Omental fat pad (tissue), 4 donors: ENCODE data around the gene MPRIP. TPM values are rescaled to one million over a fixed set of nuclear protein-coding genes. Genes with fewer than 3 reads are reported as not detected.

ENCODE experiments used
- ATAC-seq: fragments of 150-250 bp; one replicate; pipeline ENCODE4 v1.9.1; 2016; ENCODE audit warnings: mild to moderate bottlenecking, moderate library complexity; ENCODE audit not compliant: low FRiP score
- DNase-seq: peaks from one replicate; pipeline ENCODE4 v3.0.0-alpha.2; 2019; ENCODE audit warnings: low spot score
- total RNA-seq, 4 donors: library from RNA; depleted of rRNA; stranded (reverse); fragments of >200 nt; gene quantifications; one replicate each; pipeline ENCODE4 v1.1.0, GENCODE V29; 2016
- TF ChIP-seq, protein P1 (sequence below), 3 donors: fragments of 450-650 bp; IDR thresholded peaks; one replicate each; pipeline ENCODE4 v1.5.1; 2016 to 2017; ENCODE audit warnings: antibody characterized with exemption in 3 of 3, mild to moderate bottlenecking in 3 of 3, moderate library complexity in 2 of 3

Gene MPRIP
- total RNA-seq, 4 donors from 2014 or later: 68.6 to 196 (median 125) TPM

DNA sequence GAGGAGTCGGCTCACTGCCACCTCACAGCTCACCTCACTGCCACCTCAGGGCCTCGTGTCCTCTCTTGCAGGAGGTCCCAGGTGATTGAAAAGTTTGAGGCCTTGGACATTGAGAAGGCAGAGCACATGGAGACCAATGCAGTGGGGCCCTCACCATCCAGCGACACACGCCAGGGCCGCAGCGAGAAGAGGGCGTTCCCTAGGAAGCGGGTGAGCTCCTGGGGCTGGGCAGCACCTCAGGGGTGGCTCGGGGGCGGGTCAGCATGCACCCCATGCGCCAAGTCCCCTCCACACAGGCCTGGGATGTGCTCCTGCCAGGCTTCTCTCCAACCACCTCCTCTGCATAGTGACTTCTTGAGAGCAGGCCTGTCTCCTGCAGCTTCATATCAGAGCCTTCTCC lies 100.3 kb downstream of the MPRIP start:
- DNase-seq (no peak), ATAC-seq (no peak)
- TF ChIP-seq, protein P1, sequence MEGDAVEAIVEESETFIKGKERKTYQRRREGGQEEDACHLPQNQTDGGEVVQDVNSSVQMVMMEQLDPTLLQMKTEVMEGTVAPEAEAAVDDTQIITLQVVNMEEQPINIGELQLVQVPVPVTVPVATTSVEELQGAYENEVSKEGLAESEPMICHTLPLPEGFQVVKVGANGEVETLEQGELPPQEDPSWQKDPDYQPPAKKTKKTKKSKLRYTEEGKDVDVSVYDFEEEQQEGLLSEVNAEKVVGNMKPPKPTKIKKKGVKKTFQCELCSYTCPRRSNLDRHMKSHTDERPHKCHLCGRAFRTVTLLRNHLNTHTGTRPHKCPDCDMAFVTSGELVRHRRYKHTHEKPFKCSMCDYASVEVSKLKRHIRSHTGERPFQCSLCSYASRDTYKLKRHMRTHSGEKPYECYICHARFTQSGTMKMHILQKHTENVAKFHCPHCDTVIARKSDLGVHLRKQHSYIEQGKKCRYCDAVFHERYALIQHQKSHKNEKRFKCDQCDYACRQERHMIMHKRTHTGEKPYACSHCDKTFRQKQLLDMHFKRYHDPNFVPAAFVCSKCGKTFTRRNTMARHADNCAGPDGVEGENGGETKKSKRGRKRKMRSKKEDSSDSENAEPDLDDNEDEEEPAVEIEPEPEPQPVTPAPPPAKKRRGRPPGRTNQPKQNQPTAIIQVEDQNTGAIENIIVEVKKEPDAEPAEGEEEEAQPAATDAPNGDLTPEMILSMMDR (IDR thresholded peaks at IDR 0.05): no peak

DNA sequence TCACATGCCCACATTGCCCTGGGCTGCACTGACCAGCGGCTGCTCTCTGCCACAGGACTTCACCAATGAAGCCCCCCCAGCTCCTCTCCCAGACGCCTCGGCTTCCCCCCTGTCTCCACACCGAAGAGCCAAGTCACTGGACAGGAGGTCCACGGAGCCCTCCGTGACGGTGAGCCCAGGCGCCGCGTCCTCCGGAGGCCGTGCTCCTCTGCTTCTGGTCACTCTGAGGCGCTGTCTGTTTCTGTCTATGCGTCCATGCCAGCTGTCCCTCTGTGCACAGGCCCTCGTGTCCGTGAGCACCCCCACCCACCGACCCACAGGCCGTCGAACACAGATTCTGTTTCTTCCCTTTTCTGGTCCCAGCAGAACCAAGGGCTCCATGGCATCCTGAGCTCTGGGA lies 101.2 kb downstream of the MPRIP start:
- TF ChIP-seq, protein P1 (IDR thresholded peaks at IDR 0.05): no peak
- no peak for ATAC-seq
- DNase-seq: no peak

DNA sequence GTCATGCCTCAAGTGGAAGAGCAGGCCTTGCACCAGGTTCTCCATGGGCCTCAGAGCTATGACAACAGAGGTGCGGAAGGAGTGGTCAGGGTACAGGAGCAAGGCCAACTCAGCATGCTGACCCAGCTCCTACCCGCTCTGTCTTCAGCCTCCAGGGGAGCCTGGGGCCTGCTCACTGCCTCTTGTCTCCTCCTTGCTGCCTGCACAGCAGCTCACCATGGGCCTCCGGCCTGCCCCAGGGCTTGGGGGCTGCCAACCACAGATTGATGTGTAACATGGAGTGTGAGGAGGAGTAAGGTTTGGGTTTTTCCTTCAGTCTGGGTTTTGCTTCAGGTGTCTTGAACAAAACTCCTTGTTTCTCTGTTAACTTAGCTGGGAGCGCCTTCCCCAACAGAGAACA lies 101.8 kb downstream of the MPRIP start:
- DNase-seq (no peak), ATAC-seq (no peak)
- TF ChIP-seq, protein P1 (IDR thresholded peaks at IDR 0.05): no peak

DNA sequence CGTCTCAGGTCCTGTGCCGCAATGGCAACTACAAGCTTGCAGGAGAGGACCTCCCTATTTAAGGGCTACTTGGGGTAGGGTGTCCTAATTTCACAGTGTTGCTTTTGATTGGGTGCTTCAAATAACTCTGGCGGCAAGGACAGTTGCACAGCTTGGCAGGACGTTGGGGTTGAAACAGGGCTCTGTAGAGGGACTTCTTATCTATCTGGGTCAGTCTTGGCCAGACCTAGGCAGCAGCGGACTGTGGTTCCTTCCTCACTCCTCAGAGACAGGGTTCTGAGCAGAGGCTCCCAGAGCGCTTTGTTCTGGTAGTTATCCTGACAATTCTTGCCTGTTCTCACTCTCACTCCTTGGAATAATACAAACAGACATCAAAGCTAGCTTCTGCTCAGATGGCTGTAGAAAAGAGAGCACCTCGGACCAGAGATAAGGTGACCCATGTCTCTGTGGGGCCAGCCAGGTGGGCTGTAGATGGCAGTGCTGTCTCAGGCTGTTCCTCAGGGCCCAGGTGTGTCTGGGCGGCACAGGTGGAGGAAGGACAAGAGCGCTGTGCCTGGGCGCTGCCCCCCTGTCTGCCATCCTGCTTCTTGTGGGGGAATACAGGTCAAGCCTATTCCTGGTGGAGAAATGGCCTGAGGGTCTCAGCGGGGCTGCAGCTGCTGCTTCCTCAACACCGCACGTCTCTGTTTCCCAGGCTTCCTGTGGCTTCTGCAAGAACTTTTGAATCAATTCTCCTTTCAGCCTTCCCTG lies 102.8 kb downstream of the MPRIP start:
- no peak for ATAC-seq

DNA sequence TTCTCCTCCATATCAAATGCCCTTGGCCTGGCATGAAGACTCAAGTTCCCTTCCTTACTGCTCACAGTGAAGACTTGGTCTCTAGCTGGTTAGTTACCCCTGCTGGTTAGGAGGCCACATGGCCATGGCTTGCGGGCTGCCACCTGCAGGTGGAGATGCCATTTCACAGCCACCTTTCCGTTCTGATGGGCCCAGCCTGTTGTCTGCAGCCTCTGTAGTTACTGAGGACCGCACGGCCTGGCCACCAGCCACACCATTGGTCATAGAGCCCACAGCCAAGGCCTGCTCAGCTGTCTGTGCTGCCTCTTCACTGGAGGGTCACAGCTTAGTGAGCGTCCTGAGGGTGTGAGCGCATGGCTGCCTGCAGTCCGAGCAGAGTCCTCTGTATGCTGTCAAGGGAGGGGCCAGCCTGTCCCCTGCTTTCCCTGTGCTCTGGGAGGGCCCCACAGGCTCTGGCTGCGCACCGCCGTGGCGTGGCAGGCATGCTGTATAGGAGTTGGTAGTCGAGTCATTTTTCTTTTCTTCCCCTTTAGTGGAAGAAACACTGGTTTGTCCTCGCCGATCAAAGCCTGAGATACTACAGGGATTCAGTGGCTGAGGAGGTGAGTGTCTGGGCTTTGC lies 104.6 kb downstream of the MPRIP start:
- ATAC-seq (no peak), DNase-seq (no peak)
- TF ChIP-seq, protein P1 (IDR thresholded peaks at IDR 0.05): no peak

More for the DNA sequence above, 102.8 kb downstream of the MPRIP start:
- no peak for DNase-seq
- TF ChIP-seq, protein P1 (IDR thresholded peaks at IDR 0.05): no peak

DNA sequence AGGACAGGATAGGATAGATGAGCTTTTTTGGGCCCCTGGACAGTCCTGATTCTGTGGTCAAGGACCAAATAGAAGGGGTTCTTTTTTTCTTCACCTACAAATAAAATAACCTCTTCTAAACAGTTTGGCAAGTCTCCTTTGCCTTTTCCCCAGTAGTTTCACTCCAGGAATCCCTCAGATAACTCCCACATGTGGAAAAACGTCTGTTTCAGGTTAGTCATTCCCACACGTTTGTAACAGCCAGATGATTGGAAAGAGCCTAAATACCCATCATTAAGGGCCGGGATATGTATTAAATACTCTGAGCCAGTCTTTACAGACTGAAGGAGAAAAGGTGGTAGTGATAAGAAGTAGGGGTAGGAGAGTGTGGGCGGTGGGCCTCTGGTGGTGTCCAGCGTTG lies 105.6 kb downstream of the MPRIP start:
- TF ChIP-seq, protein P1 (IDR thresholded peaks at IDR 0.05): no peak
- ATAC-seq (no peak), DNase-seq (no peak)
